Measurements from ENCODE around the gene VSTM4.

Gene VSTM4

DNA sequence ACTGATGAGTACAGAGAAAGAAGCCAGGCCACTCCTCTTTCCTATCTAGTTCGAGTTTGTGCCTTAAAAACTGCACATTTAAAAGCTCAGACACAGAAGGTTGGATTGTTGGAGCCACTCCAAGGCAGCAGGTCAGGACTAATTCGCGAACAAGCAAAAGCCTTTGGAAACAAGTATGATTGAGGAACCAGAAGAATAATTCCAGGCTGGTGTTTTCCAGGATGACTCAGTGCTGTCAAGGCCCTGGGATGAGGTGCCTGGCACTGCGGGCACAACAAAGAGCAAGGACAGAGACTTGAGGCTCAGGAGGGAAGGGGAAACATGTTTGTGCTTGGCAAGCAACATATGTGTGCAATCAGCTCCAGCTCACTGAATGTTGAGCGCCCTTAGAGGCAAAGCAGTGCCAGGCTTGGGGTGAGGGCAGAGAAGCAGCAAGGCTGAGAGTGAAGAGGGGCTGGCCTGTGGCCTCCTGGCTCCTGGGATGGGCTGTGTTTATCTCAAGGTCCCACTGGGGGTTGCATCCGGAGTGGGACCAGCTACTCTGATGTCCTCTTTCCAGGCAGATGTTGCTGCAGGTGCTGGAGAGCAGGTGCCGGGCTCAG, 44.1 kb downstream of the VSTM4 start:
- no peak overlapping the region for H3K4me3 ChIP-seq (ENCODE audit: insufficient read depth in 1 of 2, low read depth in 1 of 2, low read length in 2 of 2)
- WGBS, result 71% methylated on average over 6 of the region's 7 CpGs
- no peak overlapping the region for H4K8ac ChIP-seq (ENCODE audit: low read length)

DNA sequence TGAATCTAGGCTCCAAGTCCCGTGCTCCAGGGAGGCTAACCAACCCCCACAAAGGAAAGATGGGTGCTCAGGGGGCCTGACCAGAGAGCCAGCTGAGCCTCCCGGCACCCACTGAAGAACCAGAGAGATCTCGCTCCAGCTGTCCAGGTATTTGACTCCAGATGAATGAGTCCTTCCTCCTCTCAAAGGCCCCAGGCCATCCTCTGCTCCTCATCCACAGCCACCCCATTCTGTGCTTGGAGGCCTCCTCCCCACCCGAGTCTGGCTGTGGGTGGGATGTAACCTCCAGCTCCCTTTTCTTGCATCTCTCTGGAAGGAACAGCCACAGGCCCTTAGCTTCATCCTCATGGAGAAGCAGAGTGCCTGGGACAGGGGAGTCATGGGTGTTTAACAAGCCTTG, 44.6 kb downstream of the VSTM4 start:
- Histone ChIP-seq H3K4me2 (ENCODE audit: low read length, poor library complexity, severe bottlenecking) (no peak overlapping the region), H3K27me3 (ENCODE audit: control insufficient read depth in 1 of 2, insufficient read depth in 1 of 2, low read length in 2 of 2) (no peaks in the 10 kb centered on the region), H2BK12ac (ENCODE audit: low read length in 2 of 2) (no peak overlapping the region), H3K23ac (ENCODE audit: low read length in 2 of 2) (no peak overlapping the region), H3K18ac (ENCODE audit: low read depth in 1 of 2, low read length in 2 of 2) (no peak overlapping the region), H2BK120ac (ENCODE audit: low read depth, low read length) (no peak overlapping the region), H3K14ac (ENCODE audit: low read length in 2 of 2) (no peak overlapping the region), H3K79me1 (replicated peaks; ENCODE audit: low read length, poor library complexity, severe bottlenecking) (no peaks in the 10 kb centered on the region), H2AFZ (ENCODE audit: low read depth, low read length) (no peak overlapping the region), H3K27ac (ENCODE audit: low read length, poor library complexity, severe bottlenecking) (no peak overlapping the region), H3K4me3 (ENCODE audit: insufficient read depth in 1 of 2, low read depth in 1 of 2, low read length in 2 of 2) (no peak overlapping the region), H3K4ac (ENCODE audit: low read depth in 1 of 2, low read length in 2 of 2) (no peak overlapping the region), H3K9me3 (ENCODE audit: control insufficient read depth, low read length) (no peaks in the 10 kb centered on the region), H3K4me1 (ENCODE audit: control insufficient read depth, insufficient read depth, low read depth, low read length) (no peaks in the 10 kb centered on the region), H2BK5ac (ENCODE audit: low read depth, low read length, poor library complexity, severe bottlenecking) (no peak overlapping the region), H4K8ac (ENCODE audit: low read length) (no peak overlapping the region), H2BK15ac (ENCODE audit: low read depth, poor library complexity, severe bottlenecking) (no peak overlapping the region), H4K91ac (ENCODE audit: low read length) (no peak overlapping the region), H3K9ac (ENCODE audit: low read length) (no peak overlapping the region), H2AK5ac (ENCODE audit: low read length, severe bottlenecking) (no peak overlapping the region), H3K36me3 (ENCODE audit: control insufficient read depth in 1 of 2, insufficient read depth in 2 of 2, low read depth in 1 of 2, low read length in 2 of 2) (peaks cover 13 to 53% of the 10 kb centered on the region in 2 experiments)
- no peak for DNase-seq
- WGBS, result 45% methylated on average over 4 of the region's 4 CpGs

More for the DNA sequence above, 44.1 kb downstream of the VSTM4 start:
- no peaks in the 10 kb centered on the region for H3K27me3 ChIP-seq (ENCODE audit: control insufficient read depth in 1 of 2, insufficient read depth in 1 of 2, low read length in 2 of 2)
- no peak overlapping the region for H3K23ac ChIP-seq (ENCODE audit: low read length in 2 of 2)
- no peak overlapping the region for H3K9ac ChIP-seq (ENCODE audit: low read length)
- H4K91ac ChIP-seq (ENCODE audit: low read length), result no peak overlapping the region
- H3K4me1 ChIP-seq (ENCODE audit: control insufficient read depth, insufficient read depth, low read depth, low read length), result no peaks in the 10 kb centered on the region
- H3K14ac ChIP-seq (ENCODE audit: low read length in 2 of 2), result no peak overlapping the region
- no peak for DNase-seq
- no peak overlapping the region for H2BK120ac ChIP-seq (ENCODE audit: low read depth, low read length)
- no peaks in the 10 kb centered on the region for H3K79me1 ChIP-seq (replicated peaks; ENCODE audit: low read length, poor library complexity, severe bottlenecking)
- no peak overlapping the region for H2BK15ac ChIP-seq (ENCODE audit: low read depth, poor library complexity, severe bottlenecking)
- no peak overlapping the region for H3K27ac ChIP-seq (ENCODE audit: low read length, poor library complexity, severe bottlenecking)
- no peak overlapping the region for H2BK12ac ChIP-seq (ENCODE audit: low read length in 2 of 2)
- H3K36me3 ChIP-seq (ENCODE audit: control insufficient read depth in 1 of 2, insufficient read depth in 2 of 2, low read depth in 1 of 2, low read length in 2 of 2), result peaks cover 15 to 59% of the 10 kb centered on the region in 2 experiments
- H2BK5ac ChIP-seq (ENCODE audit: low read depth, low read length, poor library complexity, severe bottlenecking), result no peak overlapping the region
- H3K4me2 ChIP-seq (ENCODE audit: low read length, poor library complexity, severe bottlenecking), result no peak overlapping the region
- no peak overlapping the region for H2AFZ ChIP-seq (ENCODE audit: low read depth, low read length)
- no peak overlapping the region for H3K4ac ChIP-seq (ENCODE audit: low read depth in 1 of 2, low read length in 2 of 2)
- H2AK5ac ChIP-seq (ENCODE audit: low read length, severe bottlenecking), result no peak overlapping the region
- no peaks in the 10 kb centered on the region for H3K9me3 ChIP-seq (ENCODE audit: control insufficient read depth, low read length)
- no peak overlapping the region for H3K18ac ChIP-seq (ENCODE audit: low read depth in 1 of 2, low read length in 2 of 2)

DNA sequence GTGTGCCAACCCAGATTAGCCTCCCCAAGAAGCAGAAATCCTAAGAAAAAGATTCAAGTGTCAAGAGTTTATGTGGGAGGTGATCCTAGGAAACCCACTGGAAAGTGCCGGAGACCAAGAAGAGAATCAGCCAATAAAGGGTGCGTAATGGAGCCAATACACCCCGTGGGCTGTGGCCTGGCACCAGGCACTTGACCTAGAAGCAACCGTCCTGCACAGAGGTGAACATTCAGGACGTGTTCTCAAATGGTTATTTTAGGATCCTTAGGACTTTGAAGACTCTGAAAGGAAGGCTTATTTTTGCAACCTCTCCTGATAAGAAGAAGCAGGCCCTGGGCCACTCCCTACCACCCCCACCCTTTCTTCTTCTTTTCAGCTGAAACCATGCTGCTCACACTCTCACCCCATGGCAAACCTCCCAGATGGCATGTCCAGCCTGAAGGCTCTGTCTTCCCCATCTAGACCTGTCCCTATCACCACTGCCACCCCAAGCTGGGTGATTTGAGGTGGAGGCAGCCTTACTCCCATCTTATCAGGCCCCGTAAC, 46.6 kb downstream of the VSTM4 start:
- no peaks in the 10 kb centered on the region for H3K4me1 ChIP-seq (ENCODE audit: control insufficient read depth, insufficient read depth, low read depth, low read length)
- no peak overlapping the region for H3K23ac ChIP-seq (ENCODE audit: low read length in 2 of 2)
- no peak overlapping the region for H3K18ac ChIP-seq (ENCODE audit: low read depth in 1 of 2, low read length in 2 of 2)
- no peak overlapping the region for H3K27ac ChIP-seq (ENCODE audit: low read length, poor library complexity, severe bottlenecking)
- no peaks in the 10 kb centered on the region for H3K27me3 ChIP-seq (ENCODE audit: control insufficient read depth in 1 of 2, insufficient read depth in 1 of 2, low read length in 2 of 2)
- H2AK5ac ChIP-seq (ENCODE audit: low read length, severe bottlenecking), result no peak overlapping the region
- no peak overlapping the region for H2BK5ac ChIP-seq (ENCODE audit: low read depth, low read length, poor library complexity, severe bottlenecking)
- H3K4ac ChIP-seq (ENCODE audit: low read depth in 1 of 2, low read length in 2 of 2), result no peak overlapping the region
- H2AFZ ChIP-seq (ENCODE audit: low read depth, low read length), result no peak overlapping the region
- no peak overlapping the region for H3K14ac ChIP-seq (ENCODE audit: low read length in 2 of 2)
- no peaks in the 10 kb centered on the region for H3K9me3 ChIP-seq (ENCODE audit: control insufficient read depth, low read length)
- no peak overlapping the region for H3K4me3 ChIP-seq (ENCODE audit: insufficient read depth in 1 of 2, low read depth in 1 of 2, low read length in 2 of 2)
- no peak overlapping the region for H4K91ac ChIP-seq (ENCODE audit: low read length)
- DNase-seq, result no peak
- H2BK12ac ChIP-seq (ENCODE audit: low read length in 2 of 2), result no peak overlapping the region
- no peak overlapping the region for H2BK120ac ChIP-seq (ENCODE audit: low read depth, low read length)
- H3K9ac ChIP-seq (ENCODE audit: low read length), result no peak overlapping the region
- H3K4me2 ChIP-seq (ENCODE audit: low read length, poor library complexity, severe bottlenecking), result no peak overlapping the region
- no peaks in the 10 kb centered on the region for H3K79me1 ChIP-seq (replicated peaks; ENCODE audit: low read length, poor library complexity, severe bottlenecking)
- H4K8ac ChIP-seq (ENCODE audit: low read length), result no peak overlapping the region
- H2BK15ac ChIP-seq (ENCODE audit: low read depth, poor library complexity, severe bottlenecking), result no peak overlapping the region
- 77% methylated on average over 4 of the region's 6 CpGs for WGBS
- peaks cover 5 to 42% of the 10 kb centered on the region in 2 experiments for H3K36me3 ChIP-seq (ENCODE audit: control insufficient read depth in 1 of 2, insufficient read depth in 2 of 2, low read depth in 1 of 2, low read length in 2 of 2)

DNA sequence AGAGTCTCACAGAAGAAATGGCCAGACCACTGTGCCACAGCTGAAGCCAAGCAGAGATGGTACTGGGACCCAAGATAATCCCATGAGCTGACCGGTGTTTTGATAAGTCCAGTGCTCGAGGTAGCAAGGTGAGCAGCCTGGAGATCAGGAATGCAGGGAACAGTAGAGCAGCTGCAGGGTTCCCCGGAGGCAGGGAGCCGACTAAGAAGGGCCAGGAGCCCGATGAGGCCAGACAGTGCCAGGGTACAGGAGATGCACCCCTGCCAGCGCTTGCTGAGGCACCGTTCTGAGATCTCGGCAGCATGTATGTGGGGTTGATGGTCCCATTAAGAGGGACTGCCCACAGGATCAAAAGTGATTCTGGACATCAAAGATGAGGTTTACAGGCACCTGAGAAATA, 47.1 kb downstream of the VSTM4 start:
- no peaks in the 10 kb centered on the region for H3K79me1 ChIP-seq (replicated peaks; ENCODE audit: low read length, poor library complexity, severe bottlenecking)
- H3K4me2 ChIP-seq (ENCODE audit: low read length, poor library complexity, severe bottlenecking), result no peak overlapping the region
- no peak overlapping the region for H3K23ac ChIP-seq (ENCODE audit: low read length in 2 of 2)
- H4K91ac ChIP-seq (ENCODE audit: low read length), result no peak overlapping the region
- no peak overlapping the region for H2BK12ac ChIP-seq (ENCODE audit: low read length in 2 of 2)
- H3K4ac ChIP-seq (ENCODE audit: low read depth in 1 of 2, low read length in 2 of 2), result no peak overlapping the region
- H3K9me3 ChIP-seq (ENCODE audit: control insufficient read depth, low read length), result peaks cover 3% of the 10 kb centered on the region
- H3K36me3 ChIP-seq (ENCODE audit: control insufficient read depth in 1 of 2, insufficient read depth in 2 of 2, low read depth in 1 of 2, low read length in 2 of 2), result peaks cover 5 to 42% of the 10 kb centered on the region in 2 experiments
- no peaks in the 10 kb centered on the region for H3K27me3 ChIP-seq (ENCODE audit: control insufficient read depth in 1 of 2, insufficient read depth in 1 of 2, low read length in 2 of 2)
- H3K4me1 ChIP-seq (ENCODE audit: control insufficient read depth, insufficient read depth, low read depth, low read length), result no peaks in the 10 kb centered on the region
- H2BK120ac ChIP-seq (ENCODE audit: low read depth, low read length), result no peak overlapping the region
- no peak overlapping the region for H3K14ac ChIP-seq (ENCODE audit: low read length in 2 of 2)
- no peak for DNase-seq
- WGBS, result 82% methylated on average over 8 of the region's 8 CpGs
- no peak overlapping the region for H3K18ac ChIP-seq (ENCODE audit: low read depth in 1 of 2, low read length in 2 of 2)
- no peak overlapping the region for H3K4me3 ChIP-seq (ENCODE audit: insufficient read depth in 1 of 2, low read depth in 1 of 2, low read length in 2 of 2)
- no peak overlapping the region for H2AFZ ChIP-seq (ENCODE audit: low read depth, low read length)
- no peak overlapping the region for H2AK5ac ChIP-seq (ENCODE audit: low read length, severe bottlenecking)
- no peak overlapping the region for H2BK5ac ChIP-seq (ENCODE audit: low read depth, low read length, poor library complexity, severe bottlenecking)
- no peak overlapping the region for H4K8ac ChIP-seq (ENCODE audit: low read length)
- no peak overlapping the region for H2BK15ac ChIP-seq (ENCODE audit: low read depth, poor library complexity, severe bottlenecking)
- no peak overlapping the region for H3K27ac ChIP-seq (ENCODE audit: low read length, poor library complexity, severe bottlenecking)
- H3K9ac ChIP-seq (ENCODE audit: low read length), result no peak overlapping the region

Data from mesenchymal stem cell (in vitro differentiated cells and primary cell).